Amniotic stem cell (primary cell): ENCODE data around the gene CPAMD8.
"Not testable (repeated sequence)": the region's sequence is repeated elsewhere in the genome, so short reads cannot be mapped to it uniquely, and the experiment has no call there.

Source experiments
- DNase-seq: peaks from one replicate; lab custom pipeline; 2025; lab: John Stamatoyannopoulos, UW

The CPAMD8 gene

GRCh38 chr19:16998635-16999194 is 27.9 kb downstream of the CPAMD8 start:
- DNase-seq = no peak

GRCh38 chr19:16996838-16997490 is 29.6 kb downstream of the CPAMD8 start:
- DNase-seq = not testable (repeated sequence)

DNA sequence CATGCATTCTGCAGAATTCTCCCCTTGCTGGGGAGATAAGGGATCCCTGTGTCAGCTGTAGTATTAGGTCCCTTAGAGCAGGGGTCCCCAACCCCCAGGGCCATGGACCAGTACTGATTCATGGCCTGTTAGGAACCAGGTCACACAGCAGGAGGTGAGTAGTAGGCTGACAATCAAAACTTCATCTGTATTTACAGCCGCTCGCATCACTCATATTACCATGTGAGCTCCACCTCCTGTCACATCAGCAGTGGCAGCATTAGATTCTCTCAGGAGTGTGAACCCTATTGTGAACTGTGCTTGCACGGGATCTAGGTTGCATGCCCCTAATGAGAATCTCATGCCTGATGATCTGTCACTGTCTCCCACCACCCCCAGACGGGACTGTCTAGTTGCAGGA is 37.9 kb downstream of the CPAMD8 start:
- no peak for DNase-seq

- DNase-seq = no peak
Measured at GRCh38 chr19:16985403-16985802, 41.2 kb downstream of the CPAMD8 start.

GRCh38 chr19:16982586-16982985 is 44.0 kb downstream of the CPAMD8 start:
- DNase-seq = not testable (repeated sequence)

GRCh38 chr19:16978839-16979802 is 47.5 kb downstream of the CPAMD8 start:
- no peak for DNase-seq

DNA sequence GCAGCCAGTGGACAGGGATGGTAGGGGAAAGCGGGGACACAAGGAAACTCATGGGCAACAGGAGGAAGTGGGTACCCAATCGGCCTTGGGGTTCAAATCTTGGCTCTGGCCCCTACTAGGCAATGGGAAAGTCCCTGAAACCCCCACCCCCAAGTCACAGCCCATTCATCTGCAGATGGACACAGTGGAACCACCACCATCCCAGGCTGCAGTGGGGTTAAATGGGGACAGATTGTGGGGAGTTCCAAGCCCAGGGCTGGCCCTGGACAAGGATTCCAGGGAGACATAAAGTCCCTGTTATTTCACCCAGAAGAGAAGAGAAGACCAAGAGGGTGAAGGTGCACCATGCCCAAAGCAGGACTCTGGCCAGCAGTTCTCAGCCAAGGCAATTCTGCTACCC is 48.5 kb downstream of the CPAMD8 start:
- no peak for DNase-seq

- no peak for DNase-seq
Measured at GRCh38 chr19:16977306-16977705, 49.3 kb downstream of the CPAMD8 start.

DNA sequence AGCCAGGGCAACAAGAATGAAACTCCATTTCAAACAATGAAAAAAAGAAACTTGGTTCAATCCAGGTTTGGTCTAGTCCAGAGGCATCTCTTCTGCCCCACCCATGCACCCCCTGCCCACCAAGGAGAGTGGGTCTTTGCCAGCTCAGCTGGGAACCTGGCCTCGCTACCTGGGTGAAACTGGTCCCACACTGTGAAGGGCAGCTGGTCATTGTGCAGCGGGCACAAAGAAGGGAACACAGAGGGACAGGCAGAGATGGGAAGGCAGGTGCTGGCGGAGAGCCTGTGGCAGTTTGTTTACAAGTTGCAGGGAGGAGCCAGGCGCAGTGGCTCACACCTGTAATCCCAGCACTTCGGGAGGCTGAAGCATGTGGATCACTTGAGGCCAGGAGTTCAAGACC is 50.2 kb downstream of the CPAMD8 start:
- no peak for DNase-seq

DNA sequence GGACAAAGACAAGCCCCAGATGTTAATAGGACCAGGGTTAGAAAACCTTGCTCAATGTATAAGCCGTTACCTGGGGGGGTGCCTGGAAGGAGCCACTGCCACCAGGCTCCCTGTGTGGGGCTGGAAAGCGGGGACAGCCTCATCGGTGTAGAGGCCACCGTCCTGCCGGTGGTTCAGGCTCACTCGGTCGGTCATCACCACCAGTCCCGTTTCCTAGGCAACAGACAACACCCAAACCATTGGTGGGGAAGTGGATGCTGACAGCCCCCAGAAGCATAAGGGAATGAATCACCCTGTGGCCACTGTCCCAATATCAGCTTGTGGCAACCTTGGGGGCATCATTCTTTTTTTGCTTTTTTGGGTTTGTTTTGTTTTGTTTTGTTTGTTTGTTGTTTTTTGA is 55.8 kb downstream of the CPAMD8 start:
- DNase-seq = no peak

- DNase-seq = no peak
Measured at GRCh38 chr19:16969135-16969534, 57.5 kb downstream of the CPAMD8 start.

GRCh38 chr19:16960996-16961822 is 65.4 kb downstream of the CPAMD8 start:
- DNase-seq = not testable (repeated sequence)

- not testable (repeated sequence) for DNase-seq
Measured at GRCh38 chr19:16958277-16958676, 68.3 kb downstream of the CPAMD8 start.

DNA sequence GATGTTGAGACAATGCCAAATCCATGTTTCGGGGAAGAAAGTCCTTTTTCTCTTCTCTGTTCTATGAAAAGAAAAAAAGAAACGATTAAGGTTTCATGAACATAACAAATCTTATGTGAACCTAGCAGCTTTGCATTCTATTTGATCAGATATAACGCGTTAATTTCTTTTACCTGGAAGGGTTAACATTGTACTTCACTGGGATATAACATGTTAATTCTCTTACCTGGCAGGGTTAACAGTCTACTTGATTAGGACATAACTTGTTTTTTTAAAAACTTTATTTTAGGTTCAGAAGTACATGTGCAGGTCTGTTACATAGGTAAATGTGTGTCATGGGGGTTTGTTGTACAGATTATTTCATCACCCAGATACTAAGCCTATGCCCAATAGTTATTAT is 68.8 kb downstream of the CPAMD8 start:
- no peak for DNase-seq

- DNase-seq = no peak
Measured at GRCh38 chr19:16957151-16957701, 69.4 kb downstream of the CPAMD8 start.

DNA sequence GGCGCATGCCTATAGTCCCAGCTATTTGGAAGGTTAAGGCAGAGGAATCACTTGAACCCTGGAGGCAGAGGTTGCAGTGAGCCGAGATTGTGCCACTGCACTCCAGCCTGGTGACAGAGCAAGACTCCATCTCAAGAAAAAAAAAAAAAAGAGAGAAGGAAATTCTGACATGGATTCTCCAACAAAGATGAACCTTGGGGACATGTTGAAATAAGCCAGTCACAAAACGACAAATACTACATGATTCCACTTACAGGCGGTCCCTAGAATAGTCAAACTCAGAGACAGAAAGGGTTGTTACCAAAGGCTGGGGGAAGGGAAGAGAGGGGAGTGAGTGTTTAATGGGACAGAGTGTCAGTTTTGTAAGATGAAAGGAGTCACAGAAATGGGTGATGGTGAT is 71.4 kb downstream of the CPAMD8 start:
- no peak for DNase-seq

DNA sequence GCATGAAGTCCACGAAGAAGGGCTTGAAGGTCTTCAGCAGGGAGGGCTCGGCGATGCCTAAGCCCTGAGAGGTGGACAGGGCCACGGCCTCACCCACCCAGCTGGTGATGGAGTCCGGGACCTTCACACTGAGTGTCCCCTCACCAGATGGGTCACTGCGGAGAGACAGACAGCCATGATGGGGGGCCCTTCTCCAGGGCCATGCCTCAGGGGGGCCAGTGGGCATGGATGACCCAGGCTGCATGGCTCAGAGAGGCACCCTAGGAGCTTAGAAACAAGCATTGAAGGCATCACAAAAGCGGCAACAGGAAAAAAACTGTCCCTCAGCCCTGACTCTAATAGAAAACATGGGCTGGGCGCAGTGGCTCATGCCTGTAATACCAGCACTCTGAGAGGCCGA is 74.6 kb downstream of the CPAMD8 start:
- no peak for DNase-seq

DNA sequence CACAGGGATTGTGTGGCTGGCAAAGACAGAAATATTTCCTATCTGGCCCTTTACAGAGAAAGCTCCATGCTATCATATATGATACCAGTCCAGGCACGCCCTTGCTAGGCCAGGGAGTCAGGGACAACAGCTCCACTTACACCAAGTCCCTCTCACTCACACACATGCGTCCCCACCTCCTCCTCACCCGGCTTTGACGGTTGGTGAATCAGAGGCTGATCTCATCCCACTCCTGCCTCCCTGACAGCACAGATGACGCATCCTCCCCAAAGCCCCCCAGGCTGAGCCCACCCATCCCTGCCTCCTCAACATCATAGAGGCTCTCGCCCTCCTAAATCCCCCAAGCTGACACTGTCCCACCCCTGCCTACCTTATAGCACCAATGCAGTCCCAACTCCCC is 75.1 kb downstream of the CPAMD8 start:
- DNase-seq = no peak

DNA sequence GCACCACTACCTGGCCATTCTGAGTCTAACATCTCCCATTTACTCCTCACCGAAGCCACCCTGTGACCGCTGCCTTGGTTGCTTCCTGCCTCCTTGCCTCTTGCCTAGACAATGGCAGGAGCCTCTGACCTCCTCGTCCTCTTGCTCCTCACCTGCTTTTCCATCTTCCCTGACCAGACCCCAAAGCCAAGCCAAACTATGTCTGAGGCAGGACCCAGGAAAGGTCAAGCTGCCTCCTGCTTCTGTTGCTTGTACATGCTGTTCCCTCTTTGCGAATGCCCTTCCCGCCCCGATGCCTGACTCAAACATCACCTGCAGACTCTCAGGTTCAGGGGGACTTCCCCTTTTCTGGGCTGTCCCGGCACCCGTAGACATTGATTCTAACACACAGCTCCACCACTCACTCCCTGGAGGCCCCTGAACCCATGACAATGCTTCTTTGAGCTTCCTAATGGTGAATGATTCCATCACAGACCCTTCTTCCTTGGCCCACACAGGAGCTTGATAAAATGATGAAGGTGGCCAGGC is 77.0 kb downstream of the CPAMD8 start:
- no peak for DNase-seq

GRCh38 chr19:16946951-16947940 is 79.4 kb downstream of the CPAMD8 start:
- DNase-seq = no peak
